ENCODE data around the gene MTX1.

- no peak for TF ChIP-seq CTCF (conservative IDR thresholded peaks at IDR 0.05; ENCODE audit: low read length)
- no peak for TF ChIP-seq EZH2phosphoT487 (IDR thresholded peaks at IDR 0.05; ENCODE audit: borderline replicate concordance, low read depth, low read length)
Observed at GRCh38 chr1:155174324-155175280, 33.9 kb upstream of the MTX1 start.

Data from OCI-LY7 (cell line).